HEK293T (cell line): ENCODE measurements around the gene ARMC5.

Source experiments
- ARNT ChIP-seq: fragments of 450-650 bp; IDR thresholded peaks from 2 replicates; pipeline ENCODE4 v1.6.1; 2017; ENCODE audit warnings: mild to moderate bottlenecking
- BHLHE40 ChIP-seq: fragments of 450-650 bp; IDR thresholded peaks from 2 replicates; pipeline ENCODE4 v1.6.1; 2016; ENCODE audit warnings: mild to moderate bottlenecking, moderate library complexity, borderline replicate concordance
- FOXA1 ChIP-seq: fragments of 450-650 bp; IDR thresholded peaks from 2 replicates; pipeline ENCODE4 v1.6.1; 2016; ENCODE audit warnings: mild to moderate bottlenecking
- FOXK2 ChIP-seq: fragments of 450-650 bp; IDR thresholded peaks from 2 replicates; pipeline ENCODE4 v1.6.1; 2016; ENCODE audit warnings: mild to moderate bottlenecking
- FOXM1 ChIP-seq: fragments of 450-650 bp; IDR thresholded peaks from 2 replicates; pipeline ENCODE4 v1.6.1; 2017; ENCODE audit warnings: mild to moderate bottlenecking, borderline replicate concordance
- PKNOX1 ChIP-seq: fragments of 450-650 bp; IDR thresholded peaks from 2 replicates; pipeline ENCODE4 v1.6.1; 2016
- SP1 ChIP-seq: fragments of 450-650 bp; IDR thresholded peaks from 2 replicates; pipeline ENCODE4 v1.6.1; 2017
- SUZ12 ChIP-seq: fragments of 450-650 bp; IDR thresholded peaks from 2 replicates; pipeline ENCODE4 v1.6.1; 2016; ENCODE audit warnings: mild to moderate bottlenecking
- TARDBP ChIP-seq: fragments of 450-650 bp; IDR thresholded peaks from 2 replicates; pipeline ENCODE4 v1.6.1; 2016

- TF ChIP-seq BHLHE40 (no peak), SUZ12 (no peak), TARDBP (no peak), ARNT (no peak), FOXA1 (no peak), FOXM1 (no peak), SP1 (no peak), FOXK2 (no peak), PKNOX1 (no peak)
Measured at GRCh38 chr16:31439519-31439918, 19.8 kb upstream of the ARMC5 start.
